Tibial nerve (tissue), 4 donors: ENCODE data around the gene ETAA1. TPM values are rescaled to one million over a fixed set of nuclear protein-coding genes. Genes with fewer than 3 reads are reported as not detected.

Experiments
- DNase-seq, 2 donors: peaks; one replicate each; pipeline ENCODE4 v3.0.0-alpha.2; 2019; ENCODE audit warnings: low spot score in 2 of 2
- H3K27ac ChIP-seq, 4 donors: fragments of 200-600 bp; sonication (generic) in 3 of 4; one replicate each; pipeline ENCODE4 v1.5.1; 2017 to 2019; ENCODE audit warnings: mild to moderate bottlenecking in 1 of 4
- H3K27me3 ChIP-seq, 2 donors: fragments of 200-600 bp; sonication (generic) in 1 of 2; one replicate each; pipeline versions ENCODE4 v1.5.1 to v1.6.0; 2017 to 2019
- H3K36me3 ChIP-seq, 3 donors: fragments of 200-600 bp; sonication (generic); one replicate each; pipeline ENCODE4 v1.5.1; 2018 to 2019
- H3K4me1 ChIP-seq, 4 donors: fragments of 200-600 bp; sonication (generic) in 3 of 4; one replicate each; pipeline ENCODE4 v1.5.1; 2017 to 2019
- H3K4me3 ChIP-seq, 4 donors: fragments of 200-600 bp; sonication (generic) in 3 of 4; one replicate each; pipeline ENCODE4 v1.5.1; 2017 to 2019; ENCODE audit warnings: mild to moderate bottlenecking in 1 of 4, moderate library complexity in 1 of 4
- H3K9me3 ChIP-seq, 4 donors: fragments of 200-600 bp; sonication (generic) in 3 of 4; one replicate each; pipeline ENCODE4 v1.5.1; 2017 to 2019
- CTCF ChIP-seq, 5 experiments: fragments of 200-600 bp in 3 of 5; fragments of 450-650 bp in 2 of 5; sonication (generic) in 3 of 5; IDR thresholded peaks; one replicate each; pipeline ENCODE4 v1.5.1; 2016 to 2019; ENCODE audit warnings: antibody characterized with exemption in 5 of 5, mild to moderate bottlenecking in 3 of 5, moderate library complexity in 2 of 5
- EP300 ChIP-seq, 2 donors: sonication (generic); formaldehyde crosslinking; IDR thresholded peaks; one replicate each; pipeline ENCODE4 v1.6.1; 2017; ENCODE audit warnings: antibody characterized with exemption in 2 of 2, mild to moderate bottlenecking in 1 of 2
- POLR2A ChIP-seq, 2 donors: fragments of 450-650 bp; IDR thresholded peaks; one replicate each; pipeline ENCODE4 v1.6.1; 2017; ENCODE audit warnings: antibody characterized with exemption in 2 of 2, mild to moderate bottlenecking in 2 of 2, moderate library complexity in 2 of 2
- WGBS, 2 donors: methylation state at CpG; one replicate each; pipeline ENCODE4 v1.1.5; 2018; 5-methylcytosine and 5-hydroxymethylcytosine counted together
- total RNA-seq, 4 donors: library from RNA; depleted of rRNA; stranded (reverse); fragments of >200 nt; gene quantifications; one replicate each; pipeline ENCODE4 v1.1.0, GENCODE V29; 2016

ETAA1 gene
- total RNA-seq, 4 donors from 2014 or later = 16.8 to 25.5 (median 23.0) TPM

DNA sequence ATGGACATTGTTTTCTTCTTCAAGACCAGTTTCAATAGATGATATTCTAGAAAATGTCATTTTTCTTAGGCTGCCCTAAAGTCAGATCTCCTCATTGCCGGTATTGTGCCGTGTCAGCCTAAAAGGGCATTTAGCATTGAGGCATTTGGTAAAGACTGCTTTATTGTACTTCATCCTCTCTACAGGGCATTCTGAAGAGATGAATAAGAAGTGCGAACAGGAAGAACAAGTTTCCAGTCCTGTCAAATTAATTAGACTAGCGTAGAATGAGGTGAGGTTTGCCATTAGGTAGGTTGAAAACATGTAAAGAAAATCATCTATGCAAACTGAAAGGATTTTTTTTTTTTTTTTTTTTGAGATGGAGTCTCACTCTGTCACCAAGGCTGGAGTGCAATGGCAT is 60.6 kb downstream of the ETAA1 start:
- no peaks in the 10 kb centered on the region for H3K36me3 ChIP-seq
- no peak for TF ChIP-seq EP300 (IDR thresholded peaks at IDR 0.05)
- TF ChIP-seq POLR2A (IDR thresholded peaks at IDR 0.05) = no peak
- TF ChIP-seq CTCF (IDR thresholded peaks at IDR 0.05) = no peak
- no peak overlapping the region for H3K27ac ChIP-seq
- H3K27me3 ChIP-seq = no peaks in the 10 kb centered on the region
- H3K4me1 ChIP-seq = no peaks in the 10 kb centered on the region
- no peak overlapping the region for H3K4me3 ChIP-seq
- WGBS, 2 donors = 58 to 71% methylated on average over 4 of the region's 4 CpGs
- DNase-seq = no peak
- no peaks in the 10 kb centered on the region for H3K9me3 ChIP-seq

- no peak for DNase-seq
- Histone ChIP-seq H3K9me3 (no peaks in the 10 kb centered on the region), H3K27ac (no peak overlapping the region), H3K4me1 (no peaks in the 10 kb centered on the region), H3K4me3 (no peak overlapping the region), H3K36me3 (no peaks in the 10 kb centered on the region), H3K27me3 (no peaks in the 10 kb centered on the region)
- WGBS, 2 donors = 93 to 100% methylated on average over 2 of the region's 2 CpGs
- TF ChIP-seq EP300 (IDR thresholded peaks at IDR 0.05) = no peak
- no peak for TF ChIP-seq POLR2A (IDR thresholded peaks at IDR 0.05)
- no peak for TF ChIP-seq CTCF (IDR thresholded peaks at IDR 0.05)
Measured at GRCh38 chr2:67459761-67460160, 62.6 kb downstream of the ETAA1 start.
